ENCODE results near the gene GALNS. TPM values are rescaled to one million over a fixed set of nuclear protein-coding genes. Genes with fewer than 3 reads are reported as not detected.

Gene GALNS
- total and polyA plus RNA-seq, 2 of the 8 experiments (the other 6 are each of a cell fraction or from before 2014, with no cell fraction given) = 8.9 to 17.8 TPM

- Histone ChIP-seq H2BK120ac (replicated peaks; ENCODE audit: low read depth, low read length) (no peak overlapping the region), H2BK5ac (ENCODE audit: low read depth, low read length) (no peak overlapping the region; the same call in 1 of the 2 replicates), H3K14ac (ENCODE audit: insufficient read length) (no peak overlapping the region), H3K4me3 (ENCODE audit: extremely low read depth in 1 of 4, insufficient read depth in 2 of 4, low read depth in 3 of 4, low read length in 4 of 4) (0 out of 8 replicates have a peak overlapping the region, but pooled peaks of 1 of the 4 experiments have one; percentile 3), H3K23me2 (ENCODE audit: low read depth, low read length) (no peaks in the 10 kb centered on the region), H4K91ac (replicated peaks; ENCODE audit: insufficient read length, low read length) (peak overlapping the region; percentile 8), H2BK15ac (ENCODE audit: low read length) (no peak overlapping the region), H3K27me3 (replicated peaks in 1 of 4; ENCODE audit: control insufficient read depth in 3 of 4, extremely low read depth in 1 of 4, insufficient read depth in 3 of 4, low read length in 3 of 4) (no peaks in the 10 kb centered on the region), H4K20me1 (replicated peaks in 1 of 2; ENCODE audit: control insufficient read depth in 1 of 2, insufficient read depth in 2 of 2, low read length in 2 of 2) (peaks cover 2 to 11% of the 10 kb centered on the region in 2 experiments), H3K79me1 (ENCODE audit: low read depth, low read length) (peaks cover 8% of the 10 kb centered on the region), H3K27ac (ENCODE audit: low read depth, low read length) (no peak overlapping the region), H2BK20ac (ENCODE audit: low read length) (no peak overlapping the region), H3K56ac (replicated peaks; ENCODE audit: insufficient read length, low read depth, low read length) (no peak overlapping the region), H3K79me2 (ENCODE audit: control insufficient read depth in 1 of 2, insufficient read depth in 2 of 2, low read length in 2 of 2) (peaks cover 0 to 4% of the 10 kb centered on the region in 2 experiments; a peak in 1 of 4 replicates), H3K4ac (replicated peaks; ENCODE audit: insufficient read length, low read depth, low read length) (no peak overlapping the region), H3K18ac (ENCODE audit: extremely low read depth, low read length) (peak overlapping the region; percentile 55), H3K9me3 (ENCODE audit: insufficient read depth in 2 of 2, low read depth in 1 of 2, low read length in 1 of 2) (no peaks in the 10 kb centered on the region), H2BK12ac (ENCODE audit: low read depth, low read length) (no peak overlapping the region; the same call in 1 of the 2 replicates), H3K9ac (replicated peaks in 1 of 4; ENCODE audit: extremely low read depth in 1 of 4, low read depth in 3 of 4, low read length in 3 of 4) (no peak overlapping the region), H3K36me3 (ENCODE audit: control insufficient read depth in 2 of 4, insufficient read depth in 4 of 4, low read length in 3 of 4) (no peaks in the 10 kb centered on the region), H2AFZ (ENCODE audit: low read length) (no peak overlapping the region), H2AK5ac (ENCODE audit: low read depth, low read length) (no peak overlapping the region), H3K23ac (ENCODE audit: insufficient read length) (no peak overlapping the region), H4K8ac (ENCODE audit: extremely low read depth, insufficient read depth, low read length) (no peak overlapping the region; the same call in 1 of the 2 replicates), H3K4me1 (replicated peaks in 1 of 4; ENCODE audit: control insufficient read depth in 3 of 4, insufficient read depth in 4 of 4, low read length in 3 of 4) (peaks cover 4 to 45% (median 36%) of the 10 kb centered on the region in 4 experiments), H4K5ac (ENCODE audit: insufficient read length, low read depth, low read length) (peak overlapping the region; percentile 3), H3K4me2 (ENCODE audit: insufficient read depth in 1 of 2, low read depth in 2 of 2, low read length in 2 of 2) (peak overlapping the region; percentile 30 to 64; a peak in 3 of 4 replicates)
- no peak for TF ChIP-seq CBX8 (IDR thresholded peaks at IDR 0.05; ENCODE audit: borderline replicate concordance, low read depth, low read length)
- no peak for TF ChIP-seq FOSL1 (IDR thresholded peaks at IDR 0.05; ENCODE audit: insufficient read depth, low read depth, low read length)
- no peak for TF ChIP-seq NANOG (IDR thresholded peaks at IDR 0.05; ENCODE audit: insufficient read depth, low read depth, low read length, poor library complexity, severe bottlenecking)
- TF ChIP-seq CBX5 (IDR thresholded peaks at IDR 0.05; ENCODE audit: low read depth, low read length) = no peak
- TF ChIP-seq SP1 (IDR thresholded peaks at IDR 0.05; ENCODE audit: low read depth, low read length) = no peak
- TF ChIP-seq SIRT6 (IDR thresholded peaks at IDR 0.05; ENCODE audit: low read length) = no peak
- no peak for TF ChIP-seq CHD1 (IDR thresholded peaks at IDR 0.05; ENCODE audit: low read depth, low read length)
- TF ChIP-seq HDAC2 (IDR thresholded peaks at IDR 0.05; ENCODE audit: borderline replicate concordance in 1 of 2, low read depth in 2 of 2, low read length in 2 of 2) = no peak
- no peak for TF ChIP-seq USF2 (IDR thresholded peaks at IDR 0.05; ENCODE audit: low read length)
- no peak for TF ChIP-seq PHF8 (conservative IDR thresholded peaks at IDR 0.05; ENCODE audit: low read depth, low read length)
- TF ChIP-seq GTF2F1 (IDR thresholded peaks at IDR 0.05; ENCODE audit: borderline replicate concordance, low read depth, low read length) = no peak
- no peak for TF ChIP-seq MAFK (IDR thresholded peaks at IDR 0.05; ENCODE audit: low read depth, low read length)
- WGBS, 2 experiments (ENCODE audit: extremely low coverage in 1 of 2, insufficient coverage in 1 of 2, insufficient read length in 1 of 2, insufficient replicate concordance in 2 of 2, low coverage in 1 of 2, low lambda C conversion rate in 2 of 2, missing lambda C conversion rate in 1 of 2) = 89% methylated on average over 19 of the region's 19 CpGs; no CpG with 5 or more reads in 1 of the 2 experiments
- CTCF ChIA-PET (ENCODE audit: partially characterized antibody) = interaction anchor here (0.7 to 25.0 kb wide), 12 partner anchors 8 to 441 kb away, joined by 4 to 251 read pairs (median 8); no protein-coding TSS in a partner anchor
- POLR2A ChIA-PET (ENCODE audit: partially characterized antibody) = interaction anchor here (0.8 to 4.1 kb wide), 9 partner anchors 9 to 46 kb away, joined by 3 to 22 read pairs (median 4); partner anchors contain the start of gene APRT
- DNase-seq (ENCODE audit: low read depth in 1 of 2, low spot score in 2 of 2) = no peak
- no peak for FAIRE-seq
These were observed 92.7 kb downstream of the GALNS start for GRCh38 chr16:88764080-88764479.
